ENCODE results near the gene STK38.

STK38 gene

GRCh38 chr6:36517408-36517807 lies 29.9 kb downstream of the STK38 start:
- Mint-ChIP-seq H3K27me3 (no peaks in the 10 kb centered on the region), H3K4me1 (ENCODE audit: low read depth) (peaks cover 54% of the 10 kb centered on the region), H3K27ac (peak overlapping the region; percentile 75), H3K4me3 (no peak overlapping the region), H3K9me3 (ENCODE audit: low read depth) (no peaks in the 10 kb centered on the region), H3K36me3 (peaks cover 6% of the 10 kb centered on the region)

GRCh38 chr6:36516988-36517387 lies 30.3 kb downstream of the STK38 start:
- H3K27ac Mint-ChIP-seq, result peak overlapping the region; percentile 75

GRCh38 chr6:36516559-36516958 lies 30.7 kb downstream of the STK38 start:
- peak overlapping the region; percentile 68 for H3K27ac Mint-ChIP-seq
- H3K4me1 Mint-ChIP-seq (ENCODE audit: low read depth), result peaks cover 51% of the 10 kb centered on the region
- no peaks in the 10 kb centered on the region for H3K27me3 Mint-ChIP-seq
- no peak overlapping the region for H3K4me3 Mint-ChIP-seq
- peaks cover 11% of the 10 kb centered on the region for H3K36me3 Mint-ChIP-seq
- no peaks in the 10 kb centered on the region for H3K9me3 Mint-ChIP-seq (ENCODE audit: low read depth)

More at GRCh38 chr6:36516988-36517387, 30.3 kb downstream of the STK38 start:
- Mint-ChIP-seq H3K4me1 (ENCODE audit: low read depth) (peaks cover 52% of the 10 kb centered on the region), H3K4me3 (no peak overlapping the region), H3K27me3 (no peaks in the 10 kb centered on the region), H3K9me3 (ENCODE audit: low read depth) (no peaks in the 10 kb centered on the region), H3K36me3 (peaks cover 9% of the 10 kb centered on the region)

GRCh38 chr6:36515844-36516243 lies 31.4 kb downstream of the STK38 start:
- Mint-ChIP-seq H3K9me3 (ENCODE audit: low read depth) (no peaks in the 10 kb centered on the region), H3K36me3 (peaks cover 11% of the 10 kb centered on the region), H3K27me3 (no peaks in the 10 kb centered on the region), H3K4me1 (ENCODE audit: low read depth) (peaks cover 51% of the 10 kb centered on the region), H3K27ac (peak overlapping the region; percentile 68), H3K4me3 (no peak overlapping the region)

- peaks cover 11% of the 10 kb centered on the region for H3K36me3 Mint-ChIP-seq
- no peak overlapping the region for H3K4me3 Mint-ChIP-seq
- H3K27ac Mint-ChIP-seq, result peak overlapping the region; percentile 68
- no peaks in the 10 kb centered on the region for H3K27me3 Mint-ChIP-seq
- H3K4me1 Mint-ChIP-seq (ENCODE audit: low read depth), result peaks cover 41% of the 10 kb centered on the region
- no peaks in the 10 kb centered on the region for H3K9me3 Mint-ChIP-seq (ENCODE audit: low read depth)
Measured at GRCh38 chr6:36514554-36515456, 32.5 kb downstream of the STK38 start.

- no peaks in the 10 kb centered on the region for H3K9me3 Mint-ChIP-seq (ENCODE audit: low read depth)
- peak overlapping the region; percentile 68 for H3K27ac Mint-ChIP-seq
- H3K4me3 Mint-ChIP-seq, result no peak overlapping the region
- peaks cover 15% of the 10 kb centered on the region for H3K36me3 Mint-ChIP-seq
- H3K27me3 Mint-ChIP-seq, result no peaks in the 10 kb centered on the region
- H3K4me1 Mint-ChIP-seq (ENCODE audit: low read depth), result peaks cover 32% of the 10 kb centered on the region
Measured at GRCh38 chr6:36510365-36510764, 36.9 kb downstream of the STK38 start.

- H3K4me3 Mint-ChIP-seq, result no peak overlapping the region
- H3K27me3 Mint-ChIP-seq, result no peaks in the 10 kb centered on the region
- peaks cover 17% of the 10 kb centered on the region for H3K36me3 Mint-ChIP-seq
- no peaks in the 10 kb centered on the region for H3K9me3 Mint-ChIP-seq (ENCODE audit: low read depth)
- H3K27ac Mint-ChIP-seq, result no peak overlapping the region
- peaks cover 37% of the 10 kb centered on the region for H3K4me1 Mint-ChIP-seq (ENCODE audit: low read depth)
Measured at GRCh38 chr6:36508532-36508931, 38.7 kb downstream of the STK38 start.

- peak overlapping the region; percentile 91 for H3K27ac Mint-ChIP-seq
- H3K27me3 Mint-ChIP-seq, result no peaks in the 10 kb centered on the region
- peaks cover 13% of the 10 kb centered on the region for H3K36me3 Mint-ChIP-seq
- H3K4me1 Mint-ChIP-seq (ENCODE audit: low read depth), result peaks cover 39% of the 10 kb centered on the region
- no peaks in the 10 kb centered on the region for H3K9me3 Mint-ChIP-seq (ENCODE audit: low read depth)
- H3K4me3 Mint-ChIP-seq, result peak overlapping the region; percentile 71
Measured at GRCh38 chr6:36506611-36507010, 40.7 kb downstream of the STK38 start.

- peaks cover 40% of the 10 kb centered on the region for H3K4me1 Mint-ChIP-seq (ENCODE audit: low read depth)
- H3K27ac Mint-ChIP-seq, result peak overlapping the region; percentile 91
Measured at GRCh38 chr6:36505744-36506534, 41.3 kb downstream of the STK38 start.

GRCh38 chr6:36504982-36505381 lies 42.3 kb downstream of the STK38 start:
- peaks cover 13% of the 10 kb centered on the region for H3K36me3 Mint-ChIP-seq
- H3K27me3 Mint-ChIP-seq, result no peaks in the 10 kb centered on the region
- H3K27ac Mint-ChIP-seq, result no peak overlapping the region
- H3K4me3 Mint-ChIP-seq, result no peak overlapping the region
- no peaks in the 10 kb centered on the region for H3K9me3 Mint-ChIP-seq (ENCODE audit: low read depth)
- peaks cover 40% of the 10 kb centered on the region for H3K4me1 Mint-ChIP-seq (ENCODE audit: low read depth)

More at GRCh38 chr6:36505744-36506534, 41.3 kb downstream of the STK38 start:
- Mint-ChIP-seq H3K27me3 (no peaks in the 10 kb centered on the region), H3K36me3 (peaks cover 13% of the 10 kb centered on the region), H3K9me3 (ENCODE audit: low read depth) (no peaks in the 10 kb centered on the region), H3K4me3 (peak overlapping the region; percentile 71)

GRCh38 chr6:36504181-36504580 lies 43.1 kb downstream of the STK38 start:
- Mint-ChIP-seq H3K36me3 (peaks cover 14% of the 10 kb centered on the region), H3K4me3 (no peak overlapping the region), H3K27me3 (no peaks in the 10 kb centered on the region), H3K27ac (peak overlapping the region; percentile 66), H3K4me1 (ENCODE audit: low read depth) (peaks cover 43% of the 10 kb centered on the region), H3K9me3 (ENCODE audit: low read depth) (no peaks in the 10 kb centered on the region)

GRCh38 chr6:36501686-36502085 lies 45.6 kb downstream of the STK38 start:
- no peak overlapping the region for H3K4me3 Mint-ChIP-seq
- H3K36me3 Mint-ChIP-seq, result peaks cover 18% of the 10 kb centered on the region
- no peaks in the 10 kb centered on the region for H3K27me3 Mint-ChIP-seq
- peak overlapping the region; percentile 22 for H3K27ac Mint-ChIP-seq
- no peaks in the 10 kb centered on the region for H3K9me3 Mint-ChIP-seq (ENCODE audit: low read depth)
- H3K4me1 Mint-ChIP-seq (ENCODE audit: low read depth), result peaks cover 34% of the 10 kb centered on the region

GRCh38 chr6:36499918-36500317 lies 47.4 kb downstream of the STK38 start:
- Mint-ChIP-seq H3K4me1 (ENCODE audit: low read depth) (peaks cover 23% of the 10 kb centered on the region), H3K9me3 (ENCODE audit: low read depth) (no peaks in the 10 kb centered on the region), H3K4me3 (no peak overlapping the region), H3K27me3 (no peaks in the 10 kb centered on the region), H3K27ac (peak overlapping the region; percentile 23), H3K36me3 (peaks cover 15% of the 10 kb centered on the region)

- peak overlapping the region; percentile 12 for H3K27ac Mint-ChIP-seq
- peaks cover 27% of the 10 kb centered on the region for H3K36me3 Mint-ChIP-seq
- H3K4me1 Mint-ChIP-seq (ENCODE audit: low read depth), result peaks cover 37% of the 10 kb centered on the region
- H3K27me3 Mint-ChIP-seq, result no peaks in the 10 kb centered on the region
- no peak overlapping the region for H3K4me3 Mint-ChIP-seq
- no peaks in the 10 kb centered on the region for H3K9me3 Mint-ChIP-seq (ENCODE audit: low read depth)
Measured at GRCh38 chr6:36495086-36495485, 52.2 kb downstream of the STK38 start.

GRCh38 chr6:36493859-36494258 lies 53.4 kb downstream of the STK38 start:
- Mint-ChIP-seq H3K36me3 (peaks cover 26% of the 10 kb centered on the region), H3K4me3 (no peak overlapping the region), H3K4me1 (ENCODE audit: low read depth) (peaks cover 37% of the 10 kb centered on the region)

More at GRCh38 chr6:36493859-36494258, 53.4 kb downstream of the STK38 start:
- Mint-ChIP-seq H3K27ac (peak overlapping the region; percentile 71), H3K27me3 (no peaks in the 10 kb centered on the region), H3K9me3 (ENCODE audit: low read depth) (no peaks in the 10 kb centered on the region)

Data from activated naive CD8-positive, alpha-beta T cell (primary cell).